Stimulated activated CD8-positive, alpha-beta memory T cell treated with anti-CD3 and anti-CD28 coated beads, Interleukin-15, amount 100 ng/mL, for 24 hours (primary cell): ENCODE results near the gene TUBB2A.
A peak's percentile ranks its signal among the peaks of the same experiment; 100 is the strongest.

Experiments
- DNase-seq: peaks from one replicate; pipeline ENCODE4 v3.0.0-alpha.2; 2020; ENCODE audit warnings: low read depth

The TUBB2A gene

GRCh38 chr6:3118353-3119039, 38.8 kb downstream of the TUBB2A start, which contains the start of gene BPHL:
BPHL (plus strand) TSS chr6:3118711; CDS start chr6:3118741, 30 bp downstream.
- peak; percentile 100 for DNase-seq

DNA sequence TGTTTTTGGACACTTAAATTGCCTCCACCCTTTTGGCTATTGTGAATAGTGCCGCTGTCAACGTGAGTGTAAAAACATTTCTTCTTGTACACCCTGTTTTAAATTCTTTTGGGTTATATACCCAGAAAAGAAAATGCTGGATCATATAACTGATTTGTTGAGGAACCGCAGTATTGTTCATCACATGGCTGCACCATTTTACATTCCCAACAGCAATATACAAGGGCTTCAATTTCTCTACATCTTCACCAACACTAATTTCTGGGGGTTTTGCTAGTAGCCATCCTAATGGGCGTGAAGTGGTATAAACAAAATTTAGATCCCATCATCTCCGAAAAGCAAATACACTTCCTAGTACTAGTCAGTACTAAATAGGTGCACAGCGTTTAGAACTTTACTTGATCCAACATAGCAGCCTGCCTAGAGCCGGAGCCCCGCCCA, 39.4 kb downstream of the TUBB2A start:
- DNase-seq, result no peak

GRCh38 chr6:3114377-3114776, 43.0 kb downstream of the TUBB2A start:
- no peak for DNase-seq

DNA sequence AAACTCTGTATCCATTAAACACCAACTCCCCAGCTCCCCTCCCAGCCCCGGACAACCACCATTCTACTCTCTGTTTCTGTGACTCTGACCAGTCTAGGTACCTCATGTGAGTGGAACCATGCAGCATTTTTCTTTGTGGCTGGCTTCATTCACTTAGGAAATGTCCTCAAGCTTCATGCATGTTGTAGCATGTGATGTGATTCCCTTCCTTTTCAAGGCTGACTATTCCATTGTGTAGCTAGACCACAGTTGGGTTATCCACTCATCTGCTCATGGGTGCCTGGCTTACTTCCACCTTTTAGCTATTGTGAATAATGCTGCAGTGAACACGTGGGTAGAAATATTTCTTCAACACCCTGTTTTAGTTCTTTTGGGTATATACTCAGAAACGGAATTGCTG, 47.6 kb downstream of the TUBB2A start:
- DNase-seq, result no peak

DNA sequence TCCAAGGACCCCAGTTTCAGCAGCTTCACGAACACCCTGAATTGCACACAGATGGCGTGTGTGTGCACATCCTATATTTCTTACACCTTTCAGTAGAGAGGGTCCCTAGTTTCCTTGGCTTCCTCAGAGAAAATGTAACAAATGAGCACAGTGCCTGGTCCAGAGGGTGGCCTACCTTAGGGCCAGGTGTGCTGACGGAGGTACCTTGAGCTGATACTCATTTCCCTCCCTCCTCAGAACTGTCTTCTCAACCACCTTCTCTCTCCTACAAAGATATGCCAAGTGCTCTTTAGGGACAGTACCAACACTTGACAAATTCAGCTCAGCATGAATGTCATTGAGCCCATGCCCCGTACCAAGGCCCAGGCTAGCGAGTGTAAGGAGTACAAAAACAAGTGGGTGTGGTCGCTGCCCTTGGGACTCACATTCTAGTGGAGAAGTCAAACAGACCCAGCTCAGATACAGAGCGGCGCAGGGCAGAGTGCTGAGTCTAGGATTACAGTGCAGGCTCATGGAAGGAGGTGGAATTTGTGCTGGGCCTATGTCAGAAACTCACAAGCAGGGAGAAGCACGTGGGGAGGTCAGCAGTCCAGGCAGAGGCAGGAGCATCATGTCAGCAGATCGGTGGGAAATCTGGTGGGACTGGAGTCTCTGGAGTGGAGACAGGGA, 48.5 kb downstream of the TUBB2A start:
- DNase-seq, result no peak
